ENCODE measurements around the gene FILIP1L.

Gene FILIP1L

DNA sequence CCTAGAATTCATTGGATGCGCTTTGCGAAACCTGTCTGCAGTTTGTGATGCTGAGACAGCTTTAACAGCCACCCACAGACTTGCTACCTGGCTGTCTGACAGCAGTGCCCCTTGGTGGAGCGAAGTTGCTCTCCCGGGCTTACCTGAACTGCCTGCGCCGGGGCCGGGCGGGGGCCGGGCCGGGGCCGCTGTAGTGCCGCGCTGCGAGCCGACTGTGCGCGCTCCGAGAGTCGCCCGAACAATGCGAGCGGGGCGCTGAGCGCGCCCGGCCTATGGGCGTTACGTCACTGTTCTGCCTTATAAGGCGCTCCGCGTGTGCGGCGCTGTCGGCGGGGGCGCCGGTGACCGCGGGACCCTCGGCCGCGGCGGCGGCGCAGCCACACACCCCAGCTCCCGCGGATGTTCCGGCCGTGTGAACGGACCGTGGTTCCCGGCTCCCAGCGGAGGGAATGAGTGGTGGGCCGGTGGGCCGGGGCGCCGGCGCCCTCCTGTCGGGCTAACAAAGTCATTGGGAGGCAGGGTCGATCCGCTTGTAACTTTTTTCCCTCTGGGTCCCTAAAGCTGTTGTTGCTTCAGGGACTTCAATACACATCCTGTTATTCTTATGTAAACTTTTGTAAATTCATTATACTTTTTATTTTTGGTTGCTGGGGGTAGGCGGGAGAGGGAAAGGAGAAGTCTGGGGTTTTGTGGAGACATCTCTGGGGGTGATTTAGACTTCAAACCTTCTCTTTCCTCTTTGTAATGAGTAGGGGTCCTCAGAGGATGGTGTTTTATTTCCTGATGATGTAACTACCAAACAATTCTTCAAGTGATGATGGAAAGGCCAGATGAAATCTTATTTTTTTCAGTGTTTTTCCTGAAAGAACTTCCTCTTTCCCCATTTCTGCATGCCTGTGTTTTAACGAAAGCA is 238.1 kb downstream of the FILIP1L start:
- H3K79me2 ChIP-seq (ENCODE audit: control insufficient read depth, insufficient read depth, low read length, unreplicated experiment) = peaks cover 55% of the 10 kb centered on the region
- H3K36me3 ChIP-seq (ENCODE audit: insufficient read depth, low read length) = peaks cover 5% of the 10 kb centered on the region; the same call in 1 of the 2 replicates
- H3K4me1 ChIP-seq (ENCODE audit: control insufficient read depth, insufficient read depth, low read length, unreplicated experiment) = peaks cover 49% of the 10 kb centered on the region
- H2AFZ ChIP-seq (ENCODE audit: low read length, unreplicated experiment) = no peak overlapping the region
- peak overlapping the region; percentile 73 for H3K27ac ChIP-seq (ENCODE audit: low read depth, low read length)
- peak overlapping the region; percentile 91 for H3K4me3 ChIP-seq (ENCODE audit: low read depth, low read length)
- H3K27me3 ChIP-seq (ENCODE audit: insufficient read depth, low read length) = no peaks in the 10 kb centered on the region

DNA sequence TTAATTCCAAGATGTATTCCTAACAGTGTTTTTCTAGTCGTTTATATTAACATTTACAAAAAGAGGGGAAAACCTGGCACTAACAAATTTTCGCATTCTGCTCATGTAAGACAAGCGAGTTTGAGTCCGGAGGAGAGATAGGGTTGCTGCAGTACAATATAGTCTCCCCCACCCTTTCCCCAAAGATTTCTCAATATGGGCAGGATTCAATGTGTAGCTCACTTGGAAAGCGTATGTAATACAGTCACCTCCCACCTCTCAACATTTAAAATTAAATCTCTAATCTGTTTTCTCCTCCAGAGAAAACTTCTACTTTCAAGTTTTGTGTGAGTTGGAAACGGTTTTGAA is 238.7 kb downstream of the FILIP1L start:
- H3K36me3 ChIP-seq (ENCODE audit: insufficient read depth, low read length) = peaks cover 11% of the 10 kb centered on the region; the same call in 1 of the 2 replicates
- peak overlapping the region; percentile 91 for H3K4me3 ChIP-seq (ENCODE audit: low read depth, low read length)
- peaks cover 49% of the 10 kb centered on the region for H3K4me1 ChIP-seq (ENCODE audit: control insufficient read depth, insufficient read depth, low read length, unreplicated experiment)
- H2AFZ ChIP-seq (ENCODE audit: low read length, unreplicated experiment) = no peak overlapping the region
- peaks cover 61% of the 10 kb centered on the region for H3K79me2 ChIP-seq (ENCODE audit: control insufficient read depth, insufficient read depth, low read length, unreplicated experiment)
- no peaks in the 10 kb centered on the region for H3K27me3 ChIP-seq (ENCODE audit: insufficient read depth, low read length)
- H3K27ac ChIP-seq (ENCODE audit: low read depth, low read length) = peak overlapping the region; percentile 73

DNA sequence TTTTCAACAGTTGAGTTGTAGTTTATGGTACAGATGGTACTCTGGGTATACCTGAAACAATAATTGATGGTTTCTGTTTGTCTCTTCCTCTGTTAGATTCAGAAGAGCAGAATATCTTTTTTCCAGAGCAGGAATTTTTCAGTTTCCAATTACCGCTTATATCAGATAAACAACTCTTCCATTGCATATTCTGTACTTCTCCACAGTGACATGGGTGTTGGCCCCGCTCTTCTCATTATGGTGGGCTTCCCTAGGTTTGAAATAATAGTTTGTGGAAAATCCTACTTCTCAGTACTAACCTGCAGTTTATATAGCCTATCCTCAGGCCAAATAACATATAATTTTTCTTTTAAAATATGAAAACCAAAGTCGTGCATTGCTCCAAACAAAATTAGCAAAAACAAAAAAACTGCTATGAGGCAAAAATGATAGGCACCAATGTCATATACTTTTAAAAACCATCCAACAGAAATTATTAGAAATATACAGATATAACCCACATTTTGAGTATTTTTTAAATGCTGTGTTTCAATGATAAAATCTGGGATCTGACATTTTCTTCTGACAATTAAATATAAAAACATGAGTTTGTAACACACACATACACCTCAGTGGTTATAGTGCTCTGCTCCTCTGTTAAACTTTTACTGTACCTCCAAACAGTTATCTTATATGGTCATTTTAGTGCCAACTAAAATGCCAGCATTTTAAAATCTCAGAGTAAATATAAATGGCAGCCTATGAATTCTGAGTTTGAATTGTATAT is 239.9 kb downstream of the FILIP1L start:
- H3K27me3 ChIP-seq (ENCODE audit: insufficient read depth, low read length) = no peaks in the 10 kb centered on the region
- peak overlapping the region; percentile 91 for H3K4me3 ChIP-seq (ENCODE audit: low read depth, low read length)
- no peak overlapping the region for H2AFZ ChIP-seq (ENCODE audit: low read length, unreplicated experiment)
- peak overlapping the region; percentile 73 for H3K27ac ChIP-seq (ENCODE audit: low read depth, low read length)
- H3K4me1 ChIP-seq (ENCODE audit: control insufficient read depth, insufficient read depth, low read length, unreplicated experiment) = peaks cover 60% of the 10 kb centered on the region
- peaks cover 72% of the 10 kb centered on the region for H3K79me2 ChIP-seq (ENCODE audit: control insufficient read depth, insufficient read depth, low read length, unreplicated experiment)
- H3K36me3 ChIP-seq (ENCODE audit: insufficient read depth, low read length) = peaks cover 15% of the 10 kb centered on the region; the same call in 1 of the 2 replicates

DNA sequence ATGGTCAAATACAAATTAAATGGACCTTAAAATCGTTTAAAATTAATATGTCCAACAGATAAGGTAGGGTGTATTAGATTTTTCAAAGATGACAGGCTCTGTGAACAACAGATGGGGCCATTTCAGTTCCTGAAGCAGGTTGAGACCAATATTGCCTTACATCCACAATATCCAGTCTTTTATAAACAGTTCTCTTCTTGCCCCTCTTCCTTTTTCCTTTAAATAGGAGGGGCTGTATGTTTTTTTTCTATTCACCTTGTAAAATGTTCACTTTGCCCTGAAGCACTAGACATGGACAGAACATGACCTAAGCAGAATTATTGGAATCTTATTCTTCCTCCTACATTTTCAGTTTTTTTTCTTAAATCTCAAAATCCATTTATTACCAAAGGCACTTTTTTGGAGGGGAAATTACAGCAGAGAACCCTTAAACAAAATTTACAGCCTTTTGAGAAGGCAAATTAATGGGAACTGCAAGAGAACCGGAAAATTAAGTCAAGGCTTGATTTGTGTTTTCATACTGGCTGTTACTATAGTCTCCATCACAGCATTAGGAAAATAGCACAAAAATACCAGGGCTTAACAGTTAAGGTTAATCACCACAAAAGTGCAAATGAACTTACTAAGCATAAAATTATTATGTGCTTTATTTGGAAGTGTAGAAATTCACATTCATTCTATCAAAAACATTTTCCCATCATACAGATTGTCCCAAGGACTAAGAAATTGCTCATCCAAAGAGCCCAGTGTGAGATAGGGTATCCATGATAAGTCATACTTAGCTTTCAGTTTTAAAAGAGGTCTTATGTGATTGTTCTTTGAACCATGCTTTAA is 240.8 kb downstream of the FILIP1L start:
- H3K27me3 ChIP-seq (ENCODE audit: insufficient read depth, low read length) = no peaks in the 10 kb centered on the region
- H3K79me2 ChIP-seq (ENCODE audit: control insufficient read depth, insufficient read depth, low read length, unreplicated experiment) = peaks cover 82% of the 10 kb centered on the region
- H3K27ac ChIP-seq (ENCODE audit: low read depth, low read length) = peak overlapping the region; percentile 73
- H3K4me3 ChIP-seq (ENCODE audit: low read depth, low read length) = peak overlapping the region; percentile 91
- H3K36me3 ChIP-seq (ENCODE audit: insufficient read depth, low read length) = peaks cover 19% of the 10 kb centered on the region; the same call in 1 of the 2 replicates
- H2AFZ ChIP-seq (ENCODE audit: low read length, unreplicated experiment) = no peak overlapping the region
- peaks cover 66% of the 10 kb centered on the region for H3K4me1 ChIP-seq (ENCODE audit: control insufficient read depth, insufficient read depth, low read length, unreplicated experiment)

DNA sequence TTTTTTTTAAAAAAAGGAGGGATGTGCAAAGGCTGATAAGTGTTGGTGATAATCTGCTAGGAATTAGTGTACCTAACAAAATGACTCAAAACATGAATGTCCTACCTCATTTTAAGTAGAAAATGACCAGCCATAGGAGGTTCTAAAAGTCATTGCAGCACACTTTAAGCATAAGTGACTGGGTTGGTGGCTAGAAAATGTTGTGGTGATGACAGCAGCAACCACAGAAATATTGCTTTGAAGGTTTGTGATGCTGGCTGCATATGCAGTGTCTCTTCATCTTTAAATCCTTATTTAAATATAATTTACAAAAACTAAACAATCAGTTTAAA is 241.4 kb downstream of the FILIP1L start:
- Histone ChIP-seq H3K4me1 (ENCODE audit: control insufficient read depth, insufficient read depth, low read length, unreplicated experiment) (peaks cover 66% of the 10 kb centered on the region), H3K27ac (ENCODE audit: low read depth, low read length) (peak overlapping the region; percentile 73), H3K79me2 (ENCODE audit: control insufficient read depth, insufficient read depth, low read length, unreplicated experiment) (peaks cover 88% of the 10 kb centered on the region), H3K4me3 (ENCODE audit: low read depth, low read length) (peak overlapping the region; percentile 91), H3K36me3 (ENCODE audit: insufficient read depth, low read length) (peaks cover 20% of the 10 kb centered on the region; the same call in 1 of the 2 replicates), H2AFZ (ENCODE audit: low read length, unreplicated experiment) (no peak overlapping the region), H3K27me3 (ENCODE audit: insufficient read depth, low read length) (no peaks in the 10 kb centered on the region)

DNA sequence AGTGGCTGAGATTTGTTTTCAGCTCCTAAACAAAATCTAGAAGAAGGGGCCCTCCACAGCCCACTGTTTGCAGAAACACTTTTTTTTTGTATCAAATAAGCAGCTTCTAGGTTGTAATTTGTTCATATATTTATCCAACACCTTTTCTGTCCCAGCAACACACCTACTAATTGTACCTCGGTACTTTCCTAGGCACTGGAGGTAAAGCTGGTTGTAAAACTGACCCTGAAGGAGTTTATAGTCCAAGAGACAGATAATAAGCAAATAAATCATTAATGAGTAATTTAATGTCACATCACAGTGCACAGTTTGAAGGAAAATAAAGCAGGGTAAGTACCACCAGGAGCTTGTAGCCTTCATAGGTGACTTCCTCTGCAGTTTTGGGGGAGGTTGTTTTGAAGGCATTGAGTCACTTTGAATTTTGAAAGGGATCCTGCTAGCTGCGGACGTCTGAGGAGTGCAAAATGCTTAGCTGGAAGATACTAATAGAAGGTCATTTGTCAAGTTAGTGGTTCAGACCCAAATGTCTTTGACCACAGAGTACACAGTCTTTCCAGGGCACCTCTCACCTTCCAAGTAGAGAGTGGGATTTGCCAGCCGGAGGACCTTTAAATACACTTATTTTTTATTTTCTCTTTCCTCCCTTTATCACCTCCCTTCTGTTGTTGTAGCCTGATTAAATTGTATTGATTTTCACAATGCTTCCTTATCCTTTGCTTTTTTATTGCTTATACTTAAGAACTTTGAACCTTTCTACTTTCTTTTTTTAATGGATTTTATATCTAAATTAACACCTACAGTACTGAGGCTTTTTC is 242.9 kb downstream of the FILIP1L start:
- peaks cover 20% of the 10 kb centered on the region; the same call in 1 of the 2 replicates for H3K36me3 ChIP-seq (ENCODE audit: insufficient read depth, low read length)
- no peak overlapping the region for H2AFZ ChIP-seq (ENCODE audit: low read length, unreplicated experiment)
- H3K79me2 ChIP-seq (ENCODE audit: control insufficient read depth, insufficient read depth, low read length, unreplicated experiment) = peaks cover 96% of the 10 kb centered on the region
- peak overlapping the region; percentile 24; the same call in 1 of the 2 replicates for H3K4me3 ChIP-seq (ENCODE audit: low read depth, low read length)
- peaks cover 69% of the 10 kb centered on the region for H3K4me1 ChIP-seq (ENCODE audit: control insufficient read depth, insufficient read depth, low read length, unreplicated experiment)
- H3K27ac ChIP-seq (ENCODE audit: low read depth, low read length) = no peak overlapping the region
- no peaks in the 10 kb centered on the region for H3K27me3 ChIP-seq (ENCODE audit: insufficient read depth, low read length)

DNA sequence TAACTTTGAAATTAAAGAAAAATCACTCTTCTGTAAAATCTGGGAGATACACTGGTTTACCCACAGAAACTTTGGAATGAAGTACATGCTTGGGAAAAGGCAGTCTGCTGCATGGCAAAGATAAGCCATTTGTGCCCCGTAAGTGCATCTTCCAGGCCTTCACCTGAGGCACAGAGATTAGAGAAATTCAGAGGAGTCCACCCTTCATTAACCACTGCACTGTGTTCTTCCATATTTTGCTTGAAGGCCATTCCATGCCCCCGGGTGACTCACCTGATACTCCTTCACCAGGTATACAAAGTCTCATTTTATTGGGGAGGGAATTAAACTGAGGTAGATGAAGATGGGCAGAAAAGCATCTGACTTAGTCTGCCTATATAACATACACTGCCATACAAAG is 243.6 kb downstream of the FILIP1L start:
- Histone ChIP-seq H3K4me3 (ENCODE audit: low read depth, low read length) (no peak overlapping the region), H3K27me3 (ENCODE audit: insufficient read depth, low read length) (no peaks in the 10 kb centered on the region)

DNA sequence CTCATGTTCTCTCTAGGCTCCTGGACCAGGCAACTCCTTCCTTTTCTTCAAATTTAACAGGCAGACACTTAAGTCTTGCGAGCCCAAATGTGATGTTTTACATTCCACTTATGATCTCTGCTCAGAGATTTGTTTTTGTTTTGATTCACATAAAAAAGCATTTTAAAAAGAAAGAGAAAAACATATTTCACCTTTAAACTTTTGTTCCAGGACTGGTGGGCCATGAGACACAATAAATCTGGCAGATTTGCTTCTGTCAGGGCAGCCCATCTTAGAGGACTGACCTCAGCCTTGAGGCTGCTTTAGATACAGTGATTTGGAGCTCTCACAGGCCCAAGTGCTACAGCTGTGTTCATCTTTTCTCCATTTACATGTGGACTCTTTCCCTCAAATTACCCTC is 244.7 kb downstream of the FILIP1L start:
- H2AFZ ChIP-seq (ENCODE audit: low read length, unreplicated experiment) = no peak overlapping the region
- peaks cover 84% of the 10 kb centered on the region for H3K4me1 ChIP-seq (ENCODE audit: control insufficient read depth, insufficient read depth, low read length, unreplicated experiment)
- H3K36me3 ChIP-seq (ENCODE audit: insufficient read depth, low read length) = peaks cover 23% of the 10 kb centered on the region; the same call in 1 of the 2 replicates
- peak overlapping the region; percentile 25 for H3K27ac ChIP-seq (ENCODE audit: low read depth, low read length)
- no peaks in the 10 kb centered on the region for H3K27me3 ChIP-seq (ENCODE audit: insufficient read depth, low read length)
- H3K4me3 ChIP-seq (ENCODE audit: low read depth, low read length) = no peak overlapping the region
- H3K79me2 ChIP-seq (ENCODE audit: control insufficient read depth, insufficient read depth, low read length, unreplicated experiment) = peaks cover 92% of the 10 kb centered on the region

More for the DNA sequence above, 243.6 kb downstream of the FILIP1L start:
- H3K36me3 ChIP-seq (ENCODE audit: insufficient read depth, low read length) = peaks cover 20% of the 10 kb centered on the region; the same call in 1 of the 2 replicates
- peaks cover 76% of the 10 kb centered on the region for H3K4me1 ChIP-seq (ENCODE audit: control insufficient read depth, insufficient read depth, low read length, unreplicated experiment)
- peaks cover 99% of the 10 kb centered on the region for H3K79me2 ChIP-seq (ENCODE audit: control insufficient read depth, insufficient read depth, low read length, unreplicated experiment)
- no peak overlapping the region for H3K27ac ChIP-seq (ENCODE audit: low read depth, low read length)
- no peak overlapping the region for H2AFZ ChIP-seq (ENCODE audit: low read length, unreplicated experiment)

DNA sequence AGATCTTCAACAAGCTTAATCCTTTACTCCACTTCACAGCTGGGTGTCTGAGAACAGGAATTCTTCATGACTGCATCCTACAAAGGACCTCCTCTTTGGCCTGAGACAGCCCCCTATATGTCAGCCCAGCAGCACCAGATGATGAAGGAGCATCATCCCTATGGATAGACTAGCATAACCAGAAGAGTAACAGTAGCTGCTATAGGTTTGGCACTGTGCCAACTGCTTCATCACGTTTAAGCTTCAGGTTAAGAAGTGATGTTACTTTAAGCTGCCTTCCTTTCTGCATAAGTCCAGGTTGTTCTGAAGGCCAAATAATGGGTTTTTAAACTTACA is 246.0 kb downstream of the FILIP1L start:
- H3K4me1 ChIP-seq (ENCODE audit: control insufficient read depth, insufficient read depth, low read length, unreplicated experiment) = peaks cover 89% of the 10 kb centered on the region
- H3K36me3 ChIP-seq (ENCODE audit: insufficient read depth, low read length) = peaks cover 36% of the 10 kb centered on the region
- no peak overlapping the region for H3K4me3 ChIP-seq (ENCODE audit: low read depth, low read length)
- H3K27me3 ChIP-seq (ENCODE audit: insufficient read depth, low read length) = no peaks in the 10 kb centered on the region
- no peak overlapping the region for H2AFZ ChIP-seq (ENCODE audit: low read length, unreplicated experiment)
- peak overlapping the region; percentile 97 for H3K27ac ChIP-seq (ENCODE audit: low read depth, low read length)
- peaks cover 90% of the 10 kb centered on the region for H3K79me2 ChIP-seq (ENCODE audit: control insufficient read depth, insufficient read depth, low read length, unreplicated experiment)
